ENCODE measurements around the gene MYT1.
"Not testable (repeated sequence)": the region's sequence is repeated elsewhere in the genome, so short reads cannot be mapped to it uniquely, and the experiment has no call there.

The MYT1 gene

GRCh38 chr20:64169091-64169560 lies 4.9 kb downstream of the MYT1 start:
- no peak for DNase-seq (ENCODE audit: low read depth)

GRCh38 chr20:64171211-64171610 lies 7.0 kb downstream of the MYT1 start:
- no peak for DNase-seq (ENCODE audit: low read depth)

- DNase-seq (ENCODE audit: low read depth) = no peak
Measured at GRCh38 chr20:64173116-64173515, 8.9 kb downstream of the MYT1 start.

- DNase-seq (ENCODE audit: low read depth) = no peak
Measured at GRCh38 chr20:64176551-64176950, 12.3 kb downstream of the MYT1 start.

GRCh38 chr20:64176971-64177370 lies 12.7 kb downstream of the MYT1 start:
- no peak for DNase-seq (ENCODE audit: low read depth)

- no peak for DNase-seq (ENCODE audit: low read depth)
Measured at GRCh38 chr20:64177384-64177783, 13.1 kb downstream of the MYT1 start.

- DNase-seq (ENCODE audit: low read depth) = no peak
Measured at GRCh38 chr20:64177787-64178186, 13.5 kb downstream of the MYT1 start.

- not testable (repeated sequence) for DNase-seq (ENCODE audit: low read depth)
Measured at GRCh38 chr20:64178925-64179324, 14.7 kb downstream of the MYT1 start.

GRCh38 chr20:64179805-64180204 lies 15.6 kb downstream of the MYT1 start:
- DNase-seq (ENCODE audit: low read depth) = no peak

- no peak for DNase-seq (ENCODE audit: low read depth)
Measured at GRCh38 chr20:64180673-64181072, 16.4 kb downstream of the MYT1 start.

GRCh38 chr20:64181391-64181790 lies 17.1 kb downstream of the MYT1 start:
- no peak for DNase-seq (ENCODE audit: low read depth)

- DNase-seq (ENCODE audit: low read depth) = no peak
Measured at GRCh38 chr20:64182146-64182865, 18.1 kb downstream of the MYT1 start.

- no peak for DNase-seq (ENCODE audit: low read depth)
Measured at GRCh38 chr20:64183313-64183712, 19.1 kb downstream of the MYT1 start.

- DNase-seq (ENCODE audit: low read depth) = no peak
Measured at GRCh38 chr20:64184795-64185194, 20.5 kb downstream of the MYT1 start.

- no peak for DNase-seq (ENCODE audit: low read depth)
Measured at GRCh38 chr20:64185276-64185900, 21.1 kb downstream of the MYT1 start.

- no peak for DNase-seq (ENCODE audit: low read depth)
Measured at GRCh38 chr20:64186071-64186598, 21.9 kb downstream of the MYT1 start.

GRCh38 chr20:64187213-64187612 lies 23.0 kb downstream of the MYT1 start:
- DNase-seq (ENCODE audit: low read depth) = not testable (repeated sequence)

GRCh38 chr20:64188091-64188490 lies 23.8 kb downstream of the MYT1 start:
- DNase-seq (ENCODE audit: low read depth) = no peak

- no peak for DNase-seq (ENCODE audit: low read depth)
Measured at GRCh38 chr20:64188682-64189529, 24.7 kb downstream of the MYT1 start.

GRCh38 chr20:64189530-64189966 lies 25.3 kb downstream of the MYT1 start:
- no peak for DNase-seq (ENCODE audit: low read depth)

GRCh38 chr20:64189986-64190385 lies 25.7 kb downstream of the MYT1 start:
- no peak for DNase-seq (ENCODE audit: low read depth)

- DNase-seq (ENCODE audit: low read depth) = no peak
Measured at GRCh38 chr20:64191002-64191401, 26.8 kb downstream of the MYT1 start.
